Measurements from ENCODE around the gene GPRC5C. TPM values are rescaled to one million over a fixed set of nuclear protein-coding genes. Genes with fewer than 3 reads are reported as not detected.

Gene GPRC5C
- total RNA-seq, 1 donor from 2014 or later = 24.7 TPM

- Mint-ChIP-seq H3K9me3 (ENCODE audit: unreplicated experiment) (no peaks in the 10 kb centered on the region), H3K36me3 (ENCODE audit: low read depth, unreplicated experiment) (peaks cover 4% of the 10 kb centered on the region), H3K27ac (ENCODE audit: unreplicated experiment) (no peak overlapping the region), H3K4me1 (ENCODE audit: unreplicated experiment) (peaks cover 8% of the 10 kb centered on the region), H3K27me3 (ENCODE audit: unreplicated experiment) (peaks cover 11% of the 10 kb centered on the region), H3K4me3 (ENCODE audit: unreplicated experiment) (no peak overlapping the region)
- peak; percentile 87 for DNase-seq (ENCODE audit: low spot score)
- no peak for TF ChIP-seq CTCF (IDR thresholded peaks at IDR 0.05; ENCODE audit: unreplicated experiment)
Observed at GRCh38 chr17:74453665-74454196, 21.8 kb downstream of the GPRC5C start.

GRCh38 chr17:74454197-74455024, 22.5 kb downstream of the GPRC5C start:
- peaks cover 11% of the 10 kb centered on the region for H3K27me3 Mint-ChIP-seq (ENCODE audit: unreplicated experiment)
- TF ChIP-seq CTCF (IDR thresholded peaks at IDR 0.05; ENCODE audit: unreplicated experiment) = peak; percentile 9
- H3K27ac Mint-ChIP-seq (ENCODE audit: unreplicated experiment) = no peak overlapping the region
- no peak overlapping the region for H3K4me3 Mint-ChIP-seq (ENCODE audit: unreplicated experiment)
- DNase-seq (ENCODE audit: low spot score) = no peak
- no peaks in the 10 kb centered on the region for H3K9me3 Mint-ChIP-seq (ENCODE audit: unreplicated experiment)
- peaks cover 8% of the 10 kb centered on the region for H3K4me1 Mint-ChIP-seq (ENCODE audit: unreplicated experiment)
- H3K36me3 Mint-ChIP-seq (ENCODE audit: low read depth, unreplicated experiment) = peaks cover 4% of the 10 kb centered on the region

- H3K36me3 Mint-ChIP-seq (ENCODE audit: low read depth, unreplicated experiment) = peaks cover 3% of the 10 kb centered on the region
- no peak for TF ChIP-seq CTCF (IDR thresholded peaks at IDR 0.05; ENCODE audit: unreplicated experiment)
- H3K4me1 Mint-ChIP-seq (ENCODE audit: unreplicated experiment) = peaks cover 8% of the 10 kb centered on the region
- H3K27ac Mint-ChIP-seq (ENCODE audit: unreplicated experiment) = no peak overlapping the region
- no peak for DNase-seq (ENCODE audit: low spot score)
- no peaks in the 10 kb centered on the region for H3K9me3 Mint-ChIP-seq (ENCODE audit: unreplicated experiment)
- H3K4me3 Mint-ChIP-seq (ENCODE audit: unreplicated experiment) = no peak overlapping the region
- peaks cover 11% of the 10 kb centered on the region for H3K27me3 Mint-ChIP-seq (ENCODE audit: unreplicated experiment)
Observed at GRCh38 chr17:74455025-74455545, 23.2 kb downstream of the GPRC5C start.

- no peak for TF ChIP-seq CTCF (IDR thresholded peaks at IDR 0.05; ENCODE audit: unreplicated experiment)
- Mint-ChIP-seq H3K27ac (ENCODE audit: unreplicated experiment) (no peak overlapping the region), H3K4me3 (ENCODE audit: unreplicated experiment) (no peak overlapping the region), H3K4me1 (ENCODE audit: unreplicated experiment) (peaks cover 8% of the 10 kb centered on the region), H3K27me3 (ENCODE audit: unreplicated experiment) (peaks cover 12% of the 10 kb centered on the region), H3K36me3 (ENCODE audit: low read depth, unreplicated experiment) (no peaks in the 10 kb centered on the region), H3K9me3 (ENCODE audit: unreplicated experiment) (no peaks in the 10 kb centered on the region)
- DNase-seq (ENCODE audit: low spot score) = no peak
Observed at GRCh38 chr17:74455821-74456220, 23.9 kb downstream of the GPRC5C start.

Measured in endothelial cell (in vitro differentiated cells).